AG09319 (cell line): ENCODE results near the gene XYLT1.

ENCODE experiments used
- DNase-seq: peaks from one replicate; pipeline ENCODE4 v3.0.0-alpha.2; 2010; ENCODE audit warnings: low read depth; ENCODE audit errors: extremely low read depth
- TF ChIP-seq, protein P1 (sequence below): IDR thresholded peaks from 2 replicates; pipeline ENCODE4 v1.5.1; 2011; ENCODE audit warnings: low read depth, mild to moderate bottlenecking, inconsistent platforms, low read length, moderate library complexity

XYLT1 gene

DNA sequence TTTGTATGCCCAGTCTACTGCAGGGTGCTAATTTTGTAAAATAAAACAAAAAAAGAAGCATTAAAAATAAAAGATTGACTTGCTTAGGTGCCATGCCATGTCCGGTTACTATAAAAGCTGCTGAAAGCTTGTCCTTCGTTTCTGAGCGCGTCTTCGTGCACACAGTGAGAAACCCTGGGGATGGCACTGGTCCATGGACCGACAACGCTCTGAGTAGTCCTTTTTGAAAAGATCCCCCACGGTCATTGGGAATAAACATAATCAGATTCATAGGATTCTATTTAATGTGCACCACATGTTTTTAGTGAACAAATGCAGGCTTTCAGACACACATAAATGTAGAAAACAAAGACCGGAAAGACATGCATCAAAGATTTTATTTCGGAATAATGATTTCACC is 146.3 kb downstream of the XYLT1 start:
- TF ChIP-seq, protein P1, sequence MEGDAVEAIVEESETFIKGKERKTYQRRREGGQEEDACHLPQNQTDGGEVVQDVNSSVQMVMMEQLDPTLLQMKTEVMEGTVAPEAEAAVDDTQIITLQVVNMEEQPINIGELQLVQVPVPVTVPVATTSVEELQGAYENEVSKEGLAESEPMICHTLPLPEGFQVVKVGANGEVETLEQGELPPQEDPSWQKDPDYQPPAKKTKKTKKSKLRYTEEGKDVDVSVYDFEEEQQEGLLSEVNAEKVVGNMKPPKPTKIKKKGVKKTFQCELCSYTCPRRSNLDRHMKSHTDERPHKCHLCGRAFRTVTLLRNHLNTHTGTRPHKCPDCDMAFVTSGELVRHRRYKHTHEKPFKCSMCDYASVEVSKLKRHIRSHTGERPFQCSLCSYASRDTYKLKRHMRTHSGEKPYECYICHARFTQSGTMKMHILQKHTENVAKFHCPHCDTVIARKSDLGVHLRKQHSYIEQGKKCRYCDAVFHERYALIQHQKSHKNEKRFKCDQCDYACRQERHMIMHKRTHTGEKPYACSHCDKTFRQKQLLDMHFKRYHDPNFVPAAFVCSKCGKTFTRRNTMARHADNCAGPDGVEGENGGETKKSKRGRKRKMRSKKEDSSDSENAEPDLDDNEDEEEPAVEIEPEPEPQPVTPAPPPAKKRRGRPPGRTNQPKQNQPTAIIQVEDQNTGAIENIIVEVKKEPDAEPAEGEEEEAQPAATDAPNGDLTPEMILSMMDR: no peak
- DNase-seq: no peak

DNA sequence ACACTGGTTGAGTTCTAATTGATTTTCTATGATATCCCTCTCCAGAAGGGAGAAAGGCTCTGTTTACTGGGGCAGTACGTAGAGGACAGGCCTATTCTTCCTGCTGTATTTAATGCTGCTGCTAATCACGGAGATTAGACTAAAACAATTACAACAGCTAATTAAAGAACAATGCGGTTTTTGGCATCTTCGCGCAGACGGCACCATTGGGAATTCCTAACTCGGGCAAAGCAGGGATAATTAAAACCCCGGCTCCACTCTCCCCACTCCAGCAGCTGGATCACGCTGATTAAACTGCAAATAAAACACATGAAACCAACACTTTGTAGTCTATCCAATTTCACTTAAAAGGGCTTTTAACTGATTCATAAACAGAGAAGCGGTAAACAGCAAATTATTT is 147.6 kb downstream of the XYLT1 start:
- TF ChIP-seq, protein P1: no peak
- DNase-seq: no peak

DNA sequence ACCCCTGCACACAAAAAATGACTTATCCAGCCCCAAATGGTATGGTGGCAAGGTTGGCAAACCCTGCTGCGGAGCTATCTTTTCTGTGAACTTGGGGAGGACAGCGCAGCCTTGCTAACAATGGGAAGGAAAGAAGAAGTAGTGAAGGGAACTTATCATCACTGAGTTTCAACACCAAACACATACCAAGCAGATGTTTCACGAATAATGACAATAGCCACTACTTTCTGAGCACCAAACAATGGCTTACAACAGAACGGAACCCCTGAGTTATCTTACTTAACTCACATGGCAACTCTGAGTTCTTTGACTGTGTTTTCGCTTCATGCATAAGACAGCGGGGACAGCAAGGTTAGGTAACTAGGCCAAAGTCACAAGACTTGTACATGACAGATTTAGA is 148.9 kb downstream of the XYLT1 start:
- no peak for DNase-seq
- TF ChIP-seq, protein P1: no peak

DNA sequence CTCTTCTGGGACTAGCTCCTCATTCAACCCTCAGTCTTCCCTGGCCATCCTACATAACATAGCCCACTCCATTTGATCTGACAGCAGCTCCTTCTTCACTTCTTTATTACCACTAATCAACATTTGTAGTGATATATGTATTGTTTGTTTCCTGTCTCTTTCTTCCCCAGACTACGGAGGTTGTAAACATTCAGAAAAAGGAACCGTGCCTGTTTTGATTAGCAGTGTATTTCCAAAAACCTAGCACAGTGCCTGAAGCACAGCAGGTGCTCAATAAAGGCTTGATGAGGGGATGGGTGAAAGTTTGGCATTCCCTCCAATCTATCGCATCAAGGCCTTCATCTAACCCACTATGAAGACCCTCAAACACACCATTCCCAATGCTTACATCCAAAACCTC is 150.8 kb downstream of the XYLT1 start:
- no peak for DNase-seq

DNA sequence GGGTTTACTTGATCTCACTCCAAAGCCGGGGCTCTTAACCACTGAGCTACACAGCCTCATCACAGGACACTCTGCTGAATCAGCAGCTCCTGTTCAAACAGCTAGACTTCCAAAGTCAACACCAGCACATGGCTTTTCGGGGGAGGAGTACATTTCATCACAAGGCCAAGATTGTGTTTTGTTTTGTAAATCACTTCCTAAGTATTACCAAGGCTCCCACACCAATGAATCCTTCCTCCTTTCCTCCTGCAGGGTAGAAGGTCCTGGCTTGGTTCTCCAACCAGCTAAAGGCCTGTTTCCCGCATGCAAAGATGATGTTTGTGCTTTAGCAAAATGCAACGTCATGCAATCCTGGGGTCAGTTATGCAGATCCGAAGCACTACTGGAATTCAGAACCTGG is 152.5 kb downstream of the XYLT1 start:
- TF ChIP-seq, protein P1: no peak
- DNase-seq: no peak

More for the DNA sequence above, 150.8 kb downstream of the XYLT1 start:
- TF ChIP-seq, protein P1: no peak

DNA sequence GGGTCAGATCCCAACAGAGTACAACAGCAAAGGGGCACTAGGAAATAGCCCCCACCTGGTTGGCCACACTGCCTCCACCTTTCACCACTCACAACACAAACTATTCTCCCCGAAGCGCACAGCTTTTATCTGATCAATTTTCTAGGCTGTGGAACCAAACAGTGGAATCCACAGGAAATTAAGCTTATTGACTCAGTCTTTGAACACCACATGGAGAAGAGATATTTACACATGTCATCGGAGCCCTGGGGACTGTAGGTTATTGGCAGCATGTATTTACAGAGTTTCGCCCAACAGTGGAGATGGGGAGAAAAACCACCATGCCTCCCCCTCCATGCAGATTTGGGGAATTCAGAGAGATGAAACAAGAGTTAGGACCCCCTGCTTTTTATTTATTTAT is 154.8 kb downstream of the XYLT1 start:
- TF ChIP-seq, protein P1: no peak
- no peak for DNase-seq

DNA sequence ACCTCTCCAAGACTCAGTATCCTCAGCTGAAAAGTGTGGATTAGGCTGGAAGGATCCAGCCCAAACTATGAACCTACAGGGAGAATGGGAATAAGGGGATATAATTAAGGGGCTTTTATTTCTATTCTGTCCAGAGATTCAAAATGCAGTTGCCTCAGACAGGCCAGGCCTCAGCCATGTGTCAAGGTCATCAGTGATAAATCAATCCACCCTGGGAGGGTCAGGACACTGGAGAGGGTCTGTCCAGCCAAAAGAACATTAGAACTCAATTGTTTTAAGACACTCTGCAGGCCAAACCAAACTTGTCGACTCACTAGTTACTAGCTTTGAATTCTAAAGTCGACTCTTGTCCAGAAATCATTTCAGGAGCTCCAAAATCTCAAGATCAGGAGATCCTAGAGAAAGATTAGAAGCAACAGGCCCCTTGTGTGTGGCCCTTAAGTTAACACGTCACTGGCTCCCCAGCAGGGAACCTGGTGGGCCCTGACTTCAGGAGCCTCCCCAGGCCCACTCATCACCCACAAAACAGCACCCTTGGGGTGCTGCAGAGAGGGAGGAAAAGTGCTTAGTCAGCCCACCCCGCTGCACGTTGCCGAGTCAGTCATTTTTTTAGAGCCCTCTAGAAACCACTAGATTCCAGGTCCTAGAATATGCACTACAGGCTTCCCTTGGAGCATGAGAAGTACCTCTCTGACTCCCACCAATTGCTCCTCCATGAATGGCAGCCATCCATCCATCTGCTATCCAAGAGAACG is 156.8 kb downstream of the XYLT1 start:
- TF ChIP-seq, protein P1: no peak
- no peak for DNase-seq
